ENCODE results near the gene TWF2. TPM values are rescaled to one million over a fixed set of nuclear protein-coding genes. Genes with fewer than 3 reads are reported as not detected.

TWF2 gene
- total and polyA plus RNA-seq, 2 of the 4 experiments (the other 2 are of a cell fraction): 111 to 145 TPM

GRCh38 chr3:52193065-52193464 lies 45.9 kb downstream of the TWF2 start:
- no TSS peak for BruUV-seq (replicated peaks)
- POLR2A ChIA-PET (ENCODE audit: unreplicated experiment): interaction anchor here (0.6 kb wide), 1 partner anchor 8 kb away, joined by 4 read pairs; no protein-coding TSS in a partner anchor
- no peak overlapping the region for H3K14ac ChIP-seq (replicated peaks; ENCODE audit: low read depth, low read length)
- no peak overlapping the region for H2BK15ac ChIP-seq (ENCODE audit: low read depth, low read length)
- H3K4ac ChIP-seq (ENCODE audit: low read depth, low read length): peak overlapping the region; percentile 0; the same call in 1 of the 2 replicates
- CTCF ChIA-PET: interaction anchor here (0.6 kb wide), 1 partner anchor 162 kb away, joined by 3 read pairs; no protein-coding TSS in a partner anchor
- no peak overlapping the region for H3K23ac ChIP-seq (ENCODE audit: low read depth, low read length)
- H3K9me3 ChIP-seq (ENCODE audit: control insufficient read depth, insufficient read depth, low read length): no peaks in the 10 kb centered on the region
- H3K4me1 ChIP-seq (ENCODE audit: control insufficient read depth, insufficient read depth, low read length): peaks cover 41% of the 10 kb centered on the region
- no peak overlapping the region for H3K18ac ChIP-seq (ENCODE audit: low read depth, low read length)
- H3K36me3 ChIP-seq (ENCODE audit: control insufficient read depth, insufficient read depth, low read length): no peaks in the 10 kb centered on the region
- no peak overlapping the region for H4K8ac ChIP-seq (ENCODE audit: low read depth in 2 of 2, low read length in 2 of 2)
- no peak overlapping the region for H3K4me3 ChIP-seq (ENCODE audit: insufficient read depth, low read depth, low read length)
- H3K9me1 ChIP-seq (ENCODE audit: insufficient read depth, low read length): peaks cover 33% of the 10 kb centered on the region
- WGBS, 2 experiments (ENCODE audit: extremely low coverage in 2 of 2, insufficient read length in 1 of 2): 40% methylated on average over 5 of the region's 18 CpGs; no CpG with 5 or more reads in 1 of the 2 experiments
- no peaks in the 10 kb centered on the region for H4K20me1 ChIP-seq (ENCODE audit: insufficient read depth, low read length)
- no peak overlapping the region for H3K56ac ChIP-seq (ENCODE audit: extremely low read depth, insufficient read depth, low read length)
- peaks cover 0 to 13% of the 10 kb centered on the region in 2 experiments; a peak in 3 of 4 replicates for H3K79me1 ChIP-seq (ENCODE audit: low read depth in 1 of 2, low read length in 2 of 2)
- no peak overlapping the region for H3K4me2 ChIP-seq (ENCODE audit: low read depth, low read length)
- no peak overlapping the region for H3K9ac ChIP-seq (ENCODE audit: low read depth, low read length)
- H2AFZ ChIP-seq (replicated peaks; ENCODE audit: low read length, poor library complexity): peak overlapping the region; percentile 18
- DNase-seq (peak; percentile 44), ATAC-seq (ENCODE audit: low read depth) (no peak)
- H3K27ac ChIP-seq (ENCODE audit: insufficient read depth, low read length): no peak overlapping the region
- dilution Hi-C loops (cut with HindIII; ENCODE audit: low sequenced_read_pairs, unreplicated experiment) (no loop called here), intact Hi-C loops (cut with micrococcal nuclease) (no loop called here), in situ Hi-C loops (cut with MboI; ENCODE audit: low sequenced_read_pairs) (no loop called here)
- no peak overlapping the region for H2AK5ac ChIP-seq (ENCODE audit: low read depth, low read length)
- TF ChIP-seq BHLHE40 (IDR thresholded peaks at IDR 0.05; ENCODE audit: low read depth, low read length) (no peak), FOS (IDR thresholded peaks at IDR 0.05; ENCODE audit: low read depth, low read length) (peak; percentile 56; the same call in 1 of the 2 replicates)
- no peaks in the 10 kb centered on the region for H3K27me3 ChIP-seq (ENCODE audit: control insufficient read depth, insufficient read depth, low read length)
- H2BK5ac ChIP-seq (ENCODE audit: low read depth, low read length, poor library complexity, severe bottlenecking): no peak overlapping the region
- no peak overlapping the region for H4K91ac ChIP-seq (ENCODE audit: insufficient read depth, low read depth, low read length)
- no peak overlapping the region for H2BK120ac ChIP-seq (ENCODE audit: low read depth, low read length)
- H4K5ac ChIP-seq (ENCODE audit: low read depth, low read length): no peak overlapping the region
- no peak overlapping the region for H2BK20ac ChIP-seq (ENCODE audit: low read depth, low read length)
- peak overlapping the region; percentile 44 for H2AK9ac ChIP-seq (replicated peaks; ENCODE audit: low read depth, low read length, poor library complexity)
